CD14-positive monocyte (primary cell): ENCODE results near the gene SNX22. TPM values are rescaled to one million over a fixed set of nuclear protein-coding genes. Genes with fewer than 3 reads are reported as not detected.
A peak's percentile ranks its signal among the peaks of the same experiment; 100 is the strongest.

Source experiments
- DNase-seq, 3 donors: peaks; one replicate each; pipeline ENCODE4 v3.0.0-alpha.2; 2011 to 2022
- H2AFZ ChIP-seq: 2 replicates; pipeline ENCODE4 v1.6.0; 2012; ENCODE audit warnings: mild to moderate bottlenecking, low read depth, low read length, inconsistent platforms; ENCODE audit not compliant: insufficient read depth, poor library complexity, severe bottlenecking
- H3K27ac ChIP-seq, 2 donors: 1 replicate in 1 of 2; 2 replicates in 1 of 2; pipeline ENCODE4 v1.5.1; 2012 to 2013; ENCODE audit warnings: low read length in 2 of 2, control low read depth in 1 of 2, inconsistent platforms in 1 of 2, low read depth in 1 of 2, mild to moderate bottlenecking in 1 of 2
- H3K27me3 ChIP-seq, 2 donors: one replicate each; pipeline versions ENCODE4 v1.6.0 to v1.6.1; 2011 to 2013; ENCODE audit warnings: low read length in 2 of 2; ENCODE audit not compliant: control insufficient read depth in 2 of 2, insufficient read depth in 2 of 2
- H3K36me3 ChIP-seq, 2 donors: replicated peaks in 1 of 2; 1 replicate in 1 of 2; 2 replicates in 1 of 2; pipeline versions ENCODE4 v1.5.1 to v1.6.1; 2012 to 2013; ENCODE audit warnings: low read length in 2 of 2, control low read depth in 1 of 2, inconsistent platforms in 1 of 2, mild to moderate bottlenecking in 1 of 2; ENCODE audit not compliant: insufficient read depth in 2 of 2, control insufficient read depth in 1 of 2
- H3K4me1 ChIP-seq, 2 donors: 1 replicate in 1 of 2; 2 replicates in 1 of 2; pipeline versions ENCODE4 v1.5.1 to v1.6.1; 2012 to 2013; ENCODE audit warnings: low read length in 2 of 2, control low read depth in 1 of 2, inconsistent platforms in 1 of 2, mild to moderate bottlenecking in 1 of 2, moderate library complexity in 1 of 2; ENCODE audit not compliant: insufficient read depth in 2 of 2, control insufficient read depth in 1 of 2
- H3K4me2 ChIP-seq: replicated peaks from 2 replicates; pipeline ENCODE3; 2012; ENCODE audit warnings: low read length, moderate library complexity, mild to moderate bottlenecking; ENCODE audit not compliant: poor library complexity, severe bottlenecking; ENCODE audit errors: extremely low read depth
- H3K4me3 ChIP-seq, 3 experiments: fragments of 200-600 bp in 1 of 3; sonication (generic) in 1 of 3; replicated peaks in 1 of 3; 1 replicate in 2 of 3; 2 replicates in 1 of 3; pipeline ENCODE4 v1.5.1; 2011 to 2013; ENCODE audit warnings: low read length in 3 of 3, mild to moderate bottlenecking in 3 of 3, control low read depth in 2 of 3, low read depth in 2 of 3, inconsistent platforms in 1 of 3, moderate library complexity in 1 of 3
- H3K79me2 ChIP-seq: 2 replicates; pipeline ENCODE4 v1.6.0; 2012; ENCODE audit warnings: mild to moderate bottlenecking, control low read depth, inconsistent platforms, low read length, moderate library complexity; ENCODE audit not compliant: insufficient read depth
- H3K9ac ChIP-seq: 2 replicates; pipeline ENCODE4 v1.6.0; 2017; ENCODE audit warnings: low read length, mild to moderate bottlenecking; ENCODE audit not compliant: insufficient read depth, poor library complexity, severe bottlenecking
- H3K9me3 ChIP-seq, 2 donors: replicated peaks in 1 of 2; 1 replicate in 1 of 2; 2 replicates in 1 of 2; pipeline versions ENCODE4 v1.5.1 to v1.6.1; 2012 to 2013; ENCODE audit warnings: low read length in 2 of 2, control low read depth in 1 of 2; ENCODE audit not compliant: control insufficient read depth in 1 of 2, insufficient read depth in 1 of 2
- H4K20me1 ChIP-seq: 2 replicates; pipeline ENCODE4 v1.6.0; 2012; ENCODE audit warnings: mild to moderate bottlenecking, low read length, control low read depth, moderate library complexity; ENCODE audit not compliant: insufficient read depth
- H3K27ac Mint-ChIP-seq, 7 donors: one replicate each; pipeline ENCODE4 v1.8.0; 2020; ENCODE audit warnings: mild to moderate bottlenecking in 7 of 7, mixed read lengths in 7 of 7, moderate library complexity in 6 of 7, inconsistent platforms in 2 of 7
- H3K27me3 Mint-ChIP-seq, 3 donors: one replicate each; pipeline ENCODE4 v1.8.0; 2021 to 2022; ENCODE audit warnings: low read depth in 3 of 3, mild to moderate bottlenecking in 3 of 3, mixed read lengths in 3 of 3, moderate library complexity in 3 of 3, inconsistent platforms in 1 of 3
- H3K36me3 Mint-ChIP-seq, 2 donors: one replicate each; pipeline ENCODE4 v1.8.0; 2020; ENCODE audit warnings: mixed read lengths in 2 of 2, inconsistent platforms in 1 of 2, mild to moderate bottlenecking in 1 of 2
- H3K4me1 Mint-ChIP-seq: one replicate; pipeline ENCODE4 v1.8.0; 2020; ENCODE audit warnings: mild to moderate bottlenecking, mixed read lengths
- H3K4me3 Mint-ChIP-seq, 2 donors: one replicate each; pipeline ENCODE4 v1.8.0; 2020; ENCODE audit warnings: mild to moderate bottlenecking in 2 of 2, mixed read lengths in 2 of 2, moderate library complexity in 1 of 2
- H3K9me3 Mint-ChIP-seq, 7 donors: one replicate each; pipeline ENCODE4 v1.8.0; 2020 to 2022; ENCODE audit warnings: mixed read lengths in 7 of 7, mild to moderate bottlenecking in 6 of 7, moderate library complexity in 6 of 7, inconsistent platforms in 2 of 7
- WGBS: methylation state at CpG from one replicate; pipeline ENCODE4 v1.1.5; 2013; ENCODE audit warnings: missing lambda C conversion rate; ENCODE audit not compliant: insufficient coverage; 5-methylcytosine and 5-hydroxymethylcytosine counted together
- intact Hi-C, 2 donors: fragments of 100-400 bp; cut with micrococcal nuclease; formaldehyde crosslinking; loops; one replicate each; pipeline versions ENCODE4 v1.15.0 to v1.15.1; 2023
- polyA plus RNA-seq, 3 donors: library from polyadenylated mRNA; depleted of rRNA in 1 of 3; unstranded in 2 of 3; stranded (reverse) in 1 of 3; fragments of 300-500 nt in 2 of 3; fragments of >200 nt in 1 of 3; fragmentation: Illumina TruSeq in 2 of 3; gene quantifications; 1 replicate in 2 of 3; 2 replicates in 1 of 3; pipeline ENCODE4 v1.2.3, GENCODE V29; 2012 to 2021
- TF ChIP-seq, protein P1 (sequence below): fragments of 200-600 bp; IDR thresholded peaks from one replicate; pipeline ENCODE4 v1.8.0; 2022; ENCODE audit warnings: antibody characterized with exemption, mild to moderate bottlenecking

Gene SNX22
- polyA plus RNA-seq, 3 donors, result 0.19 to 1.2 (median 0.80) TPM

DNA sequence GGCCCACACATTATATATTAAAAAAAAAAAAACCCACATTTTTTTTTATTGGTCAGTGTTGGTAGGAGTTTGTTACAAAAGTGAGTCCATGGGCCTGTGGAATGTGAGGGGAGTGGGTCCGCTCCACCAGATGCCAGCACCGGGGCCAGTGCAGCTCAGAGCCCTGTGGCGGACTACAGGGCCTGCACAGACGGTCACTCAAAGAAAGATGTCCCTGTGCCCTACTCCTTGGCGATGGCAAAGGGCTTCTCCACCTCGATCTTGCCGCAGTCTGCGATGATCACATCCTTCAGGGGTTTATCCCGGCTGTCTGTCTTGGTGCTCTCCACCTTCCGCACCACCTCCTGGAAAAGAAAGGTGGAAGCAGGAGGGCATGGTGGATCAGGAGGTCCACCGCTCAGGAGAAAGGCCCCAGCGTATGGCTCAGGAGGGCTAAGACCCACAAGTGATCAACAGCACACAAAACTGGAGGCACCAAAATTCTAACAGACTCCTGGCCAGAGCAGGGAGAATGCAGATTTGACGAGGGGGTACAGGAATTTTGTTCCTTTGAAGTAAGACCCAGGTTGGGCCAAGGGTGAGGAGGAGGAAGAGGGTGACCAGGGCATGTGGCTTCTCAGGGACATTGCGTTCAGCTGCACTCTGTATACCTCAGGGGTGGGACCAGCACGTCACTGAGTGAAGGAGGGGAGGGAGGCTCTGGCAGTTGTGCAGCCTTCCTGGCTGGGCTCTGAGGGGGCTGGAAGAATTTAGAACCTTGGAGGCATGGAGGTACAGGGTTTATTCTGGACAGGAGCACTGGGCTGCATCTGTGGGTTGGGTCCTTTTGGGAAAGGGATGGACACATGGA, 4.5 kb downstream of the SNX22 start:
- Histone ChIP-seq H3K4me1 (peaks cover 24 to 31% of the 10 kb centered on the region in 2 donors), H3K4me3 (no peak overlapping the region), H3K9me3 (no peaks in the 10 kb centered on the region), H3K9ac (no peak overlapping the region), H3K4me2 (no peak overlapping the region), H4K20me1 (peaks cover 85% of the 10 kb centered on the region), H3K27ac (no peak overlapping the region), H3K27me3 (peaks cover 16 to 23% of the 10 kb centered on the region in 2 donors), H3K79me2 (peaks cover 31% of the 10 kb centered on the region), H3K36me3 (peaks cover 64 to 65% of the 10 kb centered on the region in 2 donors), H2AFZ (no peak overlapping the region)
- peaks cover 30% of the 10 kb centered on the region for H3K4me1 Mint-ChIP-seq
- H3K9me3 Mint-ChIP-seq, result peaks cover 0 to 7% (median 2%) of the 10 kb centered on the region in 7 donors
- no peak overlapping the region for H3K4me3 Mint-ChIP-seq
- peaks cover 17 to 25% (median 19%) of the 10 kb centered on the region in 3 donors for H3K27me3 Mint-ChIP-seq
- peak overlapping the region in 3 of 7 donors; percentile 6 to 46 (median 25) for H3K27ac Mint-ChIP-seq
- no peak for DNase-seq
- TF ChIP-seq, protein P1, sequence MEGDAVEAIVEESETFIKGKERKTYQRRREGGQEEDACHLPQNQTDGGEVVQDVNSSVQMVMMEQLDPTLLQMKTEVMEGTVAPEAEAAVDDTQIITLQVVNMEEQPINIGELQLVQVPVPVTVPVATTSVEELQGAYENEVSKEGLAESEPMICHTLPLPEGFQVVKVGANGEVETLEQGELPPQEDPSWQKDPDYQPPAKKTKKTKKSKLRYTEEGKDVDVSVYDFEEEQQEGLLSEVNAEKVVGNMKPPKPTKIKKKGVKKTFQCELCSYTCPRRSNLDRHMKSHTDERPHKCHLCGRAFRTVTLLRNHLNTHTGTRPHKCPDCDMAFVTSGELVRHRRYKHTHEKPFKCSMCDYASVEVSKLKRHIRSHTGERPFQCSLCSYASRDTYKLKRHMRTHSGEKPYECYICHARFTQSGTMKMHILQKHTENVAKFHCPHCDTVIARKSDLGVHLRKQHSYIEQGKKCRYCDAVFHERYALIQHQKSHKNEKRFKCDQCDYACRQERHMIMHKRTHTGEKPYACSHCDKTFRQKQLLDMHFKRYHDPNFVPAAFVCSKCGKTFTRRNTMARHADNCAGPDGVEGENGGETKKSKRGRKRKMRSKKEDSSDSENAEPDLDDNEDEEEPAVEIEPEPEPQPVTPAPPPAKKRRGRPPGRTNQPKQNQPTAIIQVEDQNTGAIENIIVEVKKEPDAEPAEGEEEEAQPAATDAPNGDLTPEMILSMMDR, result no peak
- intact Hi-C loops, result no loop called here
- 93% methylated on average over 12 of the region's 15 CpGs for WGBS
- H3K36me3 Mint-ChIP-seq, result peaks cover 55 to 67% of the 10 kb centered on the region in 2 donors

DNA sequence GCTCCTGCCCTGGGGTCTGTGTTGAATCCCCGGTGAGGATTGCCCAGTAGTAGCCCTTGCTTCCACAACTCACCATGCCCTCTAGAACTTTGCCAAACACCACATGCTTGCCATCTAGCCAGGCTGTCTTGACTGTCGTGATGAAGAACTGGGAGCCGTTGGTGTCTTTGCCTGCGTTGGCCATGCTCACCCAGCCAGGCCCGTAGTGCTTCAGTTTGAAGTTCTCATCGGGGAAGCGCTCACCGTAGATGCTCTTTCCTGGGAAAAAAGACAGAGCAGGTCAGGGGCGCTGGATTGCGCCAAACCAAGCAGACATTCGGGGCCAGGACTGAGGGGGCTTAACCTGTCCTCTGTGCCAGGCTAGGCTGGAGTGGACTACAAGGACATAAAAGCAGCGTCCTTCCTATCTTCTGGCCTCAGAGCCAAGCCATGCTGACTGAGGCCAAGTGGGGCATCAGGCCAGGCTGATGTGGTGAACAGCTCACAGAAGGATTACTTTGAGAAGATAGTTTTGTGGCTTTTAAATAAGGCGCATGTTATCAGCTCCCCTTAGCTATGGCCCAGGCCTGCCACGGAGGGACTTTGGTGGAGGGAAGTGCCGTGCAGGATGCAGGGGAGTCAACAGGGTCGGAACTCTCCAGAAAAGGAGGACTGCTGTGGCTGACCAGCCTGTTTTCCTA, 5.3 kb downstream of the SNX22 start:
- intact Hi-C loops, result no loop called here
- no peak overlapping the region for H3K27ac ChIP-seq
- H3K79me2 ChIP-seq, result peaks cover 39% of the 10 kb centered on the region
- DNase-seq, result no peak
- H3K36me3 ChIP-seq, result peaks cover 64 to 65% of the 10 kb centered on the region in 2 donors
- H3K9ac ChIP-seq, result no peak overlapping the region
- H4K20me1 ChIP-seq, result peaks cover 90% of the 10 kb centered on the region
- H3K27ac Mint-ChIP-seq, result peak overlapping the region in 3 of 7 donors; percentile 13 to 58 (median 25)
- no peak overlapping the region for H2AFZ ChIP-seq
- peaks cover 57 to 69% of the 10 kb centered on the region in 2 donors for H3K36me3 Mint-ChIP-seq
- no peak overlapping the region for H3K4me3 Mint-ChIP-seq
- 92% methylated on average over 15 of the region's 16 CpGs for WGBS
- H3K4me1 Mint-ChIP-seq, result peaks cover 31% of the 10 kb centered on the region
- H3K9me3 ChIP-seq, result no peaks in the 10 kb centered on the region
- H3K4me1 ChIP-seq, result peaks cover 22 to 29% of the 10 kb centered on the region in 2 donors
- peaks cover 11 to 16% of the 10 kb centered on the region in 2 donors for H3K27me3 ChIP-seq
- peaks cover 0 to 7% (median 2%) of the 10 kb centered on the region in 7 donors for H3K9me3 Mint-ChIP-seq
- no peak overlapping the region for H3K4me2 ChIP-seq
- H3K4me3 ChIP-seq, result no peak overlapping the region
- TF ChIP-seq, protein P1, result no peak
- peaks cover 13 to 18% (median 14%) of the 10 kb centered on the region in 3 donors for H3K27me3 Mint-ChIP-seq
